Right lobe of liver (tissue), 6 donors: ENCODE measurements around the gene ATP6V0E1. TPM values are rescaled to one million over a fixed set of nuclear protein-coding genes. Genes with fewer than 3 reads are reported as not detected.

Experiments
- ATAC-seq, 4 donors: fragments of 200-7000 bp; cut with Tn5 transposase; one replicate each; pipeline ENCODE4 v1.9.1; 2020; ENCODE audit warnings: mild to moderate bottlenecking in 4 of 4, moderate library complexity in 4 of 4
- DNase-seq, 3 donors: peaks; one replicate each; pipeline ENCODE4 v3.0.0-alpha.2; 2020
- H3K27ac ChIP-seq, 3 donors: fragments of 200-600 bp; one replicate each; pipeline ENCODE4 v1.8.0; 2022
- H3K27me3 ChIP-seq, 2 donors: fragments of 200-600 bp; one replicate each; pipeline ENCODE4 v1.8.0; 2022
- H3K36me3 ChIP-seq, 4 donors: fragments of 200-600 bp; sonication (generic) in 1 of 4; one replicate each; pipeline versions ENCODE4 v1.5.1 to v1.8.0; 2017 to 2022; ENCODE audit warnings: control low read depth in 1 of 4
- H3K4me1 ChIP-seq, 4 donors: fragments of 200-600 bp; sonication (generic) in 1 of 4; one replicate each; pipeline versions ENCODE4 v1.5.1 to v1.8.0; 2017 to 2022; ENCODE audit warnings: control low read depth in 1 of 4
- H3K4me3 ChIP-seq, 3 donors: fragments of 200-600 bp; one replicate each; pipeline ENCODE4 v1.8.0; 2022
- H3K9me3 ChIP-seq, 4 donors: fragments of 200-600 bp; sonication (generic) in 1 of 4; one replicate each; pipeline versions ENCODE4 v1.5.1 to v1.8.0; 2017 to 2022; ENCODE audit warnings: control low read depth in 1 of 4
- POLR2A ChIP-seq: fragments of 450-650 bp; IDR thresholded peaks from one replicate; pipeline ENCODE4 v1.6.1; 2017; ENCODE audit warnings: antibody characterized with exemption, mild to moderate bottlenecking
- WGBS: methylation state at CpG from one replicate; pipeline ENCODE4 v1.1.6; 2018; ENCODE audit warnings: low coverage, low lambda C conversion rate; ENCODE audit not compliant: insufficient coverage; ENCODE audit errors: missing lambda C conversion rate; 5-methylcytosine and 5-hydroxymethylcytosine counted together
- intact Hi-C, 2 donors: fragments of 100-400 bp; cut with DNase I; formaldehyde crosslinking; loops; one replicate each; pipeline versions ENCODE4 v1.11.2 to v1.14.1; 2022
- total RNA-seq, 6 experiments: library from RNA; depleted of rRNA in 2 of 6; stranded (reverse); fragments of >200 nt in 2 of 6; fragmentation: NEBNext Ultra II Directional in 3 of 6; extraction: Animal tissue kit (Norgen Biotek cat#: 25700) in 3 of 6; gene quantifications; one replicate each; pipeline versions ENCODE4 v1.1.0 to v1.2.4, GENCODE V29; 2016 to 2023
- TF ChIP-seq, protein P1 (sequence below), 4 donors: fragments of 200-600 bp in 3 of 4; fragments of 450-650 bp in 1 of 4; IDR thresholded peaks; one replicate each; pipeline versions ENCODE4 v1.5.1 to v1.8.0; 2016 to 2022; ENCODE audit warnings: antibody characterized with exemption in 4 of 4, mild to moderate bottlenecking in 2 of 4
- donor health status: DM: no; HTN: yes; CAD: no.
- donor health status: DM: no; HTN: no; CAD: no.
- donor health status: DM: no; HTN: no; CAD: no.
- donor health status: DM: no; HTN: yes; CAD: no.
- donor health status: DM: no; HTN: yes; CAD: no.

ATP6V0E1 gene
- total RNA-seq, 6 experiments from 2014 or later = 83.1 to 202 (median 116) TPM

DNA sequence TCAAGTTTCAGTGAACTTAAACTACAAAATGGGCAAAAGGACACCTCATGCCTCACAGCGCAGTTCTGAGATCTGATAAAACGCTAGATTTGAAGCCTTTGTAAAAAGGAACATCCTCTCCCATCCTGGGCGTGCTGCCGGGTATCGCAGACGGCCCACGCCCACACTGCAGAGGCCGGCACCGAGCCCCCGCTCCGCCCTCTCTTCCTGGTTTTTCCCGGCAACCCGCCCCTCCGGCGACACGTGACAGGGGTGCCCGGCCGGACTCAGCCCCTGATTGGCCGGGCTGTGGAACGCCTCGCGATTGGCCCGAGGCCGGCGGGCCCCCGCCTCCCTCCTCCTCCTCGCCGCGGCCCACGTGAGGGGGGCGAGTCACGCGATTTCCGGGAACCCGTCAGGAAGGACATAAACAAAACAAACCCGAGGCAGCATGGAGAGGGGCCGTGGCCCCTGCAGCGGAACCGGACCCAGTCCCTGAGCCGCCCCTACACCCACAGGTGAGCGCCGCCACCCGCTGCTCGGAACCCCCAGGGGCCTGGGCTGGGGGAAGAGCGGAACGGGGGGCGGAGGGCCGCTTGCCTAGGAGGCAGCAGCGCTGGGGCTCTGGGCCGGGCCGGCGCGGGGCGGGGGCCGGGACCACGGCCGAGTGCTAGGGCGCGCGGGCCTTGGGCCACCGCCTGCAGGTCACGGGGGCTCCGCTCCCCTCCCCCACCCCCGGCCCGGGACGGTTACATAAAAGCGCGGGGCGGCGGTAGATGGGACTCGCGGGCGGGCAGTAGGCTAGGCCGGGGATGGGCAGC lies 72.6 kb downstream of the ATP6V0E1 start, which contains the start of gene CREBRF:
TSS of gene CREBRF (plus strand) at position 370 of the 800 bp plus-strand sequence. CDS start 24,424 bp downstream, outside the sequence.
- under 1% methylated on average over 24 of the region's 74 CpGs for WGBS
- H3K27me3 ChIP-seq = no peaks in the 10 kb centered on the region
- intact Hi-C loops = no loop called here

DNA sequence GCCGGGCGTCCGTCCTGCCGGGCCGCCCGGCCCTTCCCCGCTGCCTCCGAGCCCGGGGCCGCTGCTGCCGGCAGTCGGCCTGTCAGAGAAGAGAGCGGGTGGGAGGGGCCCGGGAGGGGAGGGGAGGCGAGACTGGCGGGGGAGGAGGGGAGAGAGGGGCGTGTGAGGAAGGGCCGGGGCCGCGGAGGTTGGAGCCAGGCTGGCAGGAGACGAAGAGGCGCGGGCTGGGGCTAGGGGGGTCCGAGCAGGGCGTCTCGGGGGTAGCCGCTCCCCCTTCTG lies 73.2 kb downstream of the ATP6V0E1 start:
- WGBS = no CpG with 5 or more reads among the region's 27 CpGs
- TF ChIP-seq POLR2A = no peak
- TF ChIP-seq, protein P1, sequence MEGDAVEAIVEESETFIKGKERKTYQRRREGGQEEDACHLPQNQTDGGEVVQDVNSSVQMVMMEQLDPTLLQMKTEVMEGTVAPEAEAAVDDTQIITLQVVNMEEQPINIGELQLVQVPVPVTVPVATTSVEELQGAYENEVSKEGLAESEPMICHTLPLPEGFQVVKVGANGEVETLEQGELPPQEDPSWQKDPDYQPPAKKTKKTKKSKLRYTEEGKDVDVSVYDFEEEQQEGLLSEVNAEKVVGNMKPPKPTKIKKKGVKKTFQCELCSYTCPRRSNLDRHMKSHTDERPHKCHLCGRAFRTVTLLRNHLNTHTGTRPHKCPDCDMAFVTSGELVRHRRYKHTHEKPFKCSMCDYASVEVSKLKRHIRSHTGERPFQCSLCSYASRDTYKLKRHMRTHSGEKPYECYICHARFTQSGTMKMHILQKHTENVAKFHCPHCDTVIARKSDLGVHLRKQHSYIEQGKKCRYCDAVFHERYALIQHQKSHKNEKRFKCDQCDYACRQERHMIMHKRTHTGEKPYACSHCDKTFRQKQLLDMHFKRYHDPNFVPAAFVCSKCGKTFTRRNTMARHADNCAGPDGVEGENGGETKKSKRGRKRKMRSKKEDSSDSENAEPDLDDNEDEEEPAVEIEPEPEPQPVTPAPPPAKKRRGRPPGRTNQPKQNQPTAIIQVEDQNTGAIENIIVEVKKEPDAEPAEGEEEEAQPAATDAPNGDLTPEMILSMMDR (IDR thresholded peaks at IDR 0.05) = no peak
- Histone ChIP-seq H3K36me3 (no peaks in the 10 kb centered on the region), H3K9me3 (no peaks in the 10 kb centered on the region), H3K27ac (peak overlapping the region; percentile 96 to 100 (median 98)), H3K4me3 (peak overlapping the region; percentile 96 to 99 (median 98)), H3K27me3 (no peaks in the 10 kb centered on the region), H3K4me1 (peaks cover 0 to 24% (median 3%) of the 10 kb centered on the region in 4 donors)
- ATAC-seq (peak; percentile 59 to 72 (median 66)), DNase-seq (no peak)
- intact Hi-C loops = no loop called here

More for the DNA sequence above, 72.6 kb downstream of the ATP6V0E1 start, which contains the start of gene CREBRF:
- H3K27ac ChIP-seq = peak within 1 kb of the TSS; percentile 96 to 100 (median 98)
- no peaks in the 10 kb centered on the region for H3K36me3 ChIP-seq
- H3K4me3 ChIP-seq = peak within 1 kb of the TSS; percentile 96 to 99 (median 98)
- TF ChIP-seq POLR2A = peak; percentile 42
- TF ChIP-seq, protein P1 (IDR thresholded peaks at IDR 0.05) = no peak
- H3K9me3 ChIP-seq = no peaks in the 10 kb centered on the region
- ATAC-seq (peak; percentile 75 to 85 (median 82)), DNase-seq (peak; percentile 99)
- peaks cover 0 to 24% (median 3%) of the 10 kb centered on the region in 4 donors for H3K4me1 ChIP-seq

DNA sequence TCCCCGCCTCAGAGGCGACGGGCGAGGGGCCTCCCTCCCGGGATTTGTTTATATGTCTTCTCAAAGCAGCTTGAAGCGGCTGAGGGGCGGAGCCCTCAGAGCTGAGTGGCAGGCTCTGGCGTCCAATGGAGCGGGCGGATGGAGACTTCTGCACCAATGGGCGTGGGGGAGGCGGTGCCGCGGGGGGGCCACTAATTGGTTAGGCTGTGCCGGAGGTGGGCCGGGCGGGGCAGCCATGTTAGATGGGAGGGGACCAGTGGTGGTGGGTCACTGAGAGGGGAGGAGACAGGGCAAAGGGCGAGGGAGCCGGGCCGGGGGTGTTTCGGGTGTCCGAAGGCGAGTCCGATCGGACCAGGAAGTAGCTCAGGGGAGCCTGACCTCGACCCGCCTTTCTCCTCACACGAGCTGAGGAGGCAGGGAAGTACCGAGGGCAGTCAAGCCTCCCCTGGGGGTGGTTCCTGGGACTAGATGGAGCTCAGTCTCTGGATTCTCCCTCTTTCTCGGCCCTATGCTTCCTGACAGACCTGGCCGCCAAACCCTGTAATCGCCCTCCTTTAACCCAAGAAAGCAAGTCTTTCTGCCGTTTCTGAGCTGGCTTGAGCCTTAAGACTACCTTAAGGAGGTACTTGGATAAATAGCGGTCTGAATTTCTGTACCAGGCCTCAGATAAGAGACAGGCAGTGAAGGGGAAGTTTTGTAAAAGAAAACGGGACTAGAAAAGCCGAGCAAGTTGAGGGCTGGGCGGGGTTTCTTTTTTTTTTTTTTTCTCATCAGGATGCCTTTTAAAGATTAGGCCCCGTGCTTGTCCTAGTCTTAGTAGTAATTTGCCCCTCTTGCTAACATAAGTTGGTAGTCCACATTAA lies 73.7 kb downstream of the ATP6V0E1 start:
- H3K9me3 ChIP-seq = no peaks in the 10 kb centered on the region
- under 1% methylated on average over 24 of the region's 38 CpGs for WGBS
- H3K4me1 ChIP-seq = peaks cover 0 to 24% (median 3%) of the 10 kb centered on the region in 4 donors
- TF ChIP-seq POLR2A = peak; percentile 73
- TF ChIP-seq, protein P1 (IDR thresholded peaks at IDR 0.05) = peak in 1 of 4 donors; percentile 19
- no peaks in the 10 kb centered on the region for H3K27me3 ChIP-seq
- H3K27ac ChIP-seq = peak overlapping the region; percentile 96 to 100 (median 98)
- H3K36me3 ChIP-seq = no peaks in the 10 kb centered on the region
- ATAC-seq = peak; percentile 89 to 96 (median 92)
- intact Hi-C loops = no loop called here
- peak overlapping the region; percentile 96 to 99 (median 98) for H3K4me3 ChIP-seq
- DNase-seq = peak; percentile 99 to 100 (median 100)

DNA sequence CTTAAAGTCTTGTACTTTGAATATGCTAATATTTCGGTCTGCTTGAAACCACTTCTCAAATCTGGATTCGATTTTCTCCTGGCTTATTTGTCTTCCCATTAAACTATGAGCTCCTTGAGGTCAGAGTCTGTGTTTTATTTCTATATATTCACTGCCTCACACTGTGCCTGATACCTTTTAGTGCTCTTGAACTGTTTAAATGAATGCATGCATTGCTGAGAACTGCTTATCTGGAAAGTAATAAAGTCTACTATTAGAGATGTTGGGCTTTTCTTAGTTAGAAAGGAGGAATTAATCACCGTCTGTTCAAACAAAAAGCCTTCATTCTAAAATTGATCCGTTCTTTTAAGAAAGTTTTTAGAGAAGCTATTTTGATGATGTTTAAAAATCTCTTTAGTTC lies 78.6 kb downstream of the ATP6V0E1 start:
- H3K27ac ChIP-seq = no peak overlapping the region
- TF ChIP-seq POLR2A = no peak
- TF ChIP-seq, protein P1 (IDR thresholded peaks at IDR 0.05) = no peak
- 75% methylated on average over 4 of the region's 4 CpGs for WGBS
- H3K9me3 ChIP-seq = no peaks in the 10 kb centered on the region
- no peak overlapping the region for H3K4me3 ChIP-seq
- ATAC-seq = no peak
- DNase-seq = no peak
- H3K36me3 ChIP-seq = no peaks in the 10 kb centered on the region
- H3K4me1 ChIP-seq = peaks cover 0 to 20% (median 7%) of the 10 kb centered on the region in 4 donors
- no peaks in the 10 kb centered on the region for H3K27me3 ChIP-seq
- intact Hi-C loops = no loop called here
